Effector memory CD4-positive, alpha-beta T cell (primary cell): ENCODE results near the gene ATP8A2.

Experiments
- DNase-seq, 3 donors: peaks; one replicate each; pipeline ENCODE4 v3.0.0-alpha.2; 2020
- H3K27ac ChIP-seq: 2 replicates; pipeline ENCODE4 v1.7.0; 2013; ENCODE audit warnings: mild to moderate bottlenecking, low read length, moderate library complexity; ENCODE audit not compliant: insufficient read depth, poor library complexity, severe bottlenecking
- H3K27me3 ChIP-seq: replicated peaks from 2 replicates; pipeline ENCODE4 v1.7.0; 2013; ENCODE audit warnings: mild to moderate bottlenecking, low read length; ENCODE audit not compliant: insufficient read depth, control insufficient read depth, poor library complexity, severe bottlenecking
- H3K36me3 ChIP-seq: 2 replicates; pipeline ENCODE4 v1.7.0; 2013; ENCODE audit warnings: mild to moderate bottlenecking, low read length, moderate library complexity; ENCODE audit not compliant: control insufficient read depth, insufficient read depth
- H3K4me1 ChIP-seq: 2 replicates; pipeline ENCODE4 v1.7.0; 2013; ENCODE audit warnings: low read length, mild to moderate bottlenecking; ENCODE audit not compliant: control insufficient read depth, insufficient read depth, poor library complexity, severe bottlenecking
- H3K4me3 ChIP-seq: 2 replicates; pipeline ENCODE4 v1.7.0; 2013; ENCODE audit warnings: low read length, low read depth, mild to moderate bottlenecking; ENCODE audit not compliant: insufficient read depth, poor library complexity, severe bottlenecking
- H3K9me3 ChIP-seq: 2 replicates; pipeline ENCODE4 v1.7.0; 2013; ENCODE audit warnings: mild to moderate bottlenecking, low read length, moderate library complexity; ENCODE audit not compliant: control insufficient read depth

ATP8A2 gene

GRCh38 chr13:26038931-26039475, 667.2 kb downstream of the ATP8A2 start:
- Histone ChIP-seq H3K4me1 (no peaks in the 10 kb centered on the region), H3K27ac (no peak overlapping the region), H3K9me3 (no peaks in the 10 kb centered on the region), H3K36me3 (no peaks in the 10 kb centered on the region), H3K27me3 (no peaks in the 10 kb centered on the region), H3K4me3 (no peak overlapping the region)
- no peak for DNase-seq

- H3K27me3 ChIP-seq = no peaks in the 10 kb centered on the region
- H3K4me3 ChIP-seq = no peak overlapping the region
- no peak for DNase-seq
- H3K36me3 ChIP-seq = no peaks in the 10 kb centered on the region
- no peaks in the 10 kb centered on the region for H3K9me3 ChIP-seq
- no peaks in the 10 kb centered on the region for H3K4me1 ChIP-seq
- H3K27ac ChIP-seq = no peak overlapping the region
These were observed 669.7 kb downstream of the ATP8A2 start for GRCh38 chr13:26041444-26041843.

- no peaks in the 10 kb centered on the region for H3K9me3 ChIP-seq
These were observed 671.0 kb downstream of the ATP8A2 start for GRCh38 chr13:26042785-26043184.

GRCh38 chr13:26045142-26045541, 673.4 kb downstream of the ATP8A2 start:
- DNase-seq = no peak
- no peaks in the 10 kb centered on the region for H3K9me3 ChIP-seq
- H3K27me3 ChIP-seq = peaks cover 12% of the 10 kb centered on the region
- no peak overlapping the region for H3K4me3 ChIP-seq
- no peak overlapping the region for H3K27ac ChIP-seq
- peaks cover 2% of the 10 kb centered on the region for H3K4me1 ChIP-seq
- no peaks in the 10 kb centered on the region for H3K36me3 ChIP-seq

More at GRCh38 chr13:26042785-26043184, 671.0 kb downstream of the ATP8A2 start:
- Histone ChIP-seq H3K27ac (no peak overlapping the region), H3K27me3 (no peaks in the 10 kb centered on the region), H3K4me3 (no peak overlapping the region), H3K4me1 (no peaks in the 10 kb centered on the region), H3K36me3 (no peaks in the 10 kb centered on the region)
- no peak for DNase-seq

GRCh38 chr13:26046639-26047038, 674.9 kb downstream of the ATP8A2 start:
- H3K9me3 ChIP-seq = no peaks in the 10 kb centered on the region
- DNase-seq = no peak
- no peak overlapping the region for H3K27ac ChIP-seq
- no peaks in the 10 kb centered on the region for H3K36me3 ChIP-seq
- peaks cover 14% of the 10 kb centered on the region for H3K4me1 ChIP-seq
- no peak overlapping the region for H3K4me3 ChIP-seq
- H3K27me3 ChIP-seq = peaks cover 26% of the 10 kb centered on the region

GRCh38 chr13:26047040-26047439, 675.3 kb downstream of the ATP8A2 start:
- no peak overlapping the region for H3K27ac ChIP-seq
- H3K36me3 ChIP-seq = no peaks in the 10 kb centered on the region
- peaks cover 26% of the 10 kb centered on the region for H3K27me3 ChIP-seq
- H3K4me3 ChIP-seq = no peak overlapping the region
- no peak for DNase-seq
- peaks cover 14% of the 10 kb centered on the region for H3K4me1 ChIP-seq
- no peaks in the 10 kb centered on the region for H3K9me3 ChIP-seq

- no peak for DNase-seq
- Histone ChIP-seq H3K4me3 (no peak overlapping the region), H3K9me3 (no peaks in the 10 kb centered on the region), H3K4me1 (peaks cover 14% of the 10 kb centered on the region), H3K27ac (no peak overlapping the region), H3K36me3 (no peaks in the 10 kb centered on the region), H3K27me3 (peaks cover 26% of the 10 kb centered on the region)
These were observed 677.0 kb downstream of the ATP8A2 start for GRCh38 chr13:26048741-26049140.

GRCh38 chr13:26050568-26051230, 678.9 kb downstream of the ATP8A2 start:
- no peak for DNase-seq
- Histone ChIP-seq H3K27me3 (peaks cover 26% of the 10 kb centered on the region), H3K36me3 (no peaks in the 10 kb centered on the region), H3K4me1 (peaks cover 14% of the 10 kb centered on the region), H3K4me3 (peak overlapping the region; percentile 51), H3K9me3 (no peaks in the 10 kb centered on the region), H3K27ac (no peak overlapping the region)

- no peak for DNase-seq
- H3K4me3 ChIP-seq = peak overlapping the region; percentile 51
- no peak overlapping the region for H3K27ac ChIP-seq
These were observed 679.5 kb downstream of the ATP8A2 start for GRCh38 chr13:26051231-26051656.

GRCh38 chr13:26051657-26052311, 680.0 kb downstream of the ATP8A2 start, which contains the start of gene SHISA2:
SHISA2 (minus strand) TSS chr13:26052016; CDS start chr13:26050975, 1,041 bp downstream.
- no peak within 1 kb of the TSS for H3K27ac ChIP-seq
- peaks cover 14% of the 10 kb centered on the region for H3K4me1 ChIP-seq
- H3K9me3 ChIP-seq = no peaks in the 10 kb centered on the region
- peak within 1 kb of the TSS; percentile 51 for H3K4me3 ChIP-seq
- no peaks in the 10 kb centered on the region for H3K36me3 ChIP-seq
- H3K27me3 ChIP-seq = peaks cover 26% of the 10 kb centered on the region
- DNase-seq = peak in 1 of 3 donors; percentile 13

More at GRCh38 chr13:26051231-26051656, 679.5 kb downstream of the ATP8A2 start:
- Histone ChIP-seq H3K4me1 (peaks cover 14% of the 10 kb centered on the region), H3K9me3 (no peaks in the 10 kb centered on the region), H3K27me3 (peaks cover 26% of the 10 kb centered on the region), H3K36me3 (no peaks in the 10 kb centered on the region)
